H9 (cell line): ENCODE results near the gene HES4. TPM values are rescaled to one million over a fixed set of nuclear protein-coding genes. Genes with fewer than 3 reads are reported as not detected.

Experiments
- DNase-seq: peaks from one replicate; pipeline ENCODE4 v3.0.0-alpha.2; 2017
- H2AFZ ChIP-seq: one replicate; pipeline ENCODE4 v1.6.1; 2013; ENCODE audit warnings: mild to moderate bottlenecking, low read length, control low read depth, moderate library complexity
- H2AK5ac ChIP-seq: 2 replicates; pipeline ENCODE4 v1.6.1; 2013; ENCODE audit warnings: low read length, control low read depth, mixed read lengths; ENCODE audit not compliant: insufficient read length
- H2BK120ac ChIP-seq: one replicate; pipeline ENCODE4 v1.6.1; 2013; ENCODE audit warnings: low read depth, mild to moderate bottlenecking, low read length, control low read depth, inconsistent platforms; ENCODE audit not compliant: poor library complexity, severe bottlenecking
- H2BK12ac ChIP-seq: 2 replicates; pipeline ENCODE4 v1.6.1; 2013; ENCODE audit warnings: low read length, control low read depth, mixed read lengths, low read depth; ENCODE audit not compliant: insufficient read length
- H2BK15ac ChIP-seq: 2 replicates; pipeline ENCODE4 v1.6.1; 2013; ENCODE audit warnings: low read depth, low read length, control low read depth
- H2BK20ac ChIP-seq: one replicate; pipeline ENCODE4 v1.6.1; 2013; ENCODE audit warnings: low read depth, mild to moderate bottlenecking, low read length, control low read depth, inconsistent platforms; ENCODE audit not compliant: poor library complexity, severe bottlenecking
- H2BK5ac ChIP-seq: 2 replicates; pipeline ENCODE4 v1.6.1; 2013; ENCODE audit warnings: low read length, control low read depth, mixed read lengths; ENCODE audit not compliant: insufficient read length
- H3K14ac ChIP-seq: 2 replicates; pipeline ENCODE4 v1.6.1; 2013; ENCODE audit warnings: low read length, control low read depth; ENCODE audit not compliant: insufficient read depth
- H3K18ac ChIP-seq: 2 replicates; pipeline ENCODE4 v1.6.1; 2013; ENCODE audit warnings: low read depth, mild to moderate bottlenecking, mixed read lengths, low read length, control low read depth; ENCODE audit not compliant: insufficient read length
- H3K23ac ChIP-seq: 2 replicates; pipeline ENCODE4 v1.6.1; 2013; ENCODE audit warnings: low read length, control low read depth, mixed read lengths, low read depth; ENCODE audit not compliant: insufficient read length
- H3K23me2 ChIP-seq: 2 replicates; pipeline ENCODE4 v1.6.1; 2013; ENCODE audit warnings: low read depth, mild to moderate bottlenecking, mixed read lengths, low read length, control low read depth; ENCODE audit not compliant: insufficient read length, poor library complexity, severe bottlenecking
- H3K27ac ChIP-seq: 2 replicates; pipeline ENCODE4 v1.5.1; 2013; ENCODE audit warnings: low read length, control low read depth, mixed read lengths, low read depth; ENCODE audit not compliant: insufficient read length
- H3K27me3 ChIP-seq: 2 replicates; pipeline ENCODE4 v1.6.1; 2013; ENCODE audit warnings: low read length, control low read depth, inconsistent platforms; ENCODE audit not compliant: insufficient read depth
- H3K4ac ChIP-seq: 2 replicates; pipeline ENCODE4 v1.6.1; 2013; ENCODE audit warnings: low read depth, mild to moderate bottlenecking, control low read depth, inconsistent platforms, low read length, moderate library complexity
- H3K4me1 ChIP-seq: 2 replicates; pipeline ENCODE4 v1.6.1; 2013; ENCODE audit warnings: low read length, control low read depth, inconsistent platforms; ENCODE audit not compliant: insufficient read depth
- H3K4me2 ChIP-seq: 2 replicates; pipeline ENCODE4 v1.6.1; 2013; ENCODE audit warnings: low read length, control low read depth, mixed read lengths; ENCODE audit not compliant: insufficient read length, insufficient read depth
- H3K56ac ChIP-seq: 2 replicates; pipeline ENCODE4 v1.6.1; 2013; ENCODE audit warnings: low read depth, mild to moderate bottlenecking, mixed read lengths, low read length, control low read depth; ENCODE audit not compliant: insufficient read length
- H3K79me1 ChIP-seq: 2 replicates; pipeline ENCODE4 v1.6.1; 2013; ENCODE audit warnings: low read depth, mild to moderate bottlenecking, moderate library complexity, low read length, control low read depth, inconsistent platforms; ENCODE audit not compliant: insufficient read depth, poor library complexity, severe bottlenecking
- H3K79me2 ChIP-seq: 2 replicates; pipeline ENCODE4 v1.6.1; 2013; ENCODE audit warnings: low read length, control low read depth, inconsistent platforms; ENCODE audit not compliant: insufficient read depth
- H3K9ac ChIP-seq: 2 replicates; pipeline ENCODE4 v1.6.1; 2013; ENCODE audit warnings: low read length, control low read depth, mixed read lengths; ENCODE audit not compliant: insufficient read length; ENCODE audit errors: extremely low read depth
- H3K9me3 ChIP-seq: one replicate; pipeline ENCODE4 v1.6.1; 2013; ENCODE audit warnings: low read depth, low read length, inconsistent platforms; ENCODE audit not compliant: control insufficient read depth
- H3T11ph ChIP-seq: one replicate; pipeline ENCODE4 v1.6.1; 2013; ENCODE audit warnings: mild to moderate bottlenecking, low read length, control low read depth, inconsistent platforms
- H4K20me1 ChIP-seq: one replicate; pipeline ENCODE4 v1.6.1; 2013; ENCODE audit not compliant: control insufficient read depth, insufficient read length, insufficient read depth
- H4K5ac ChIP-seq: 2 replicates; pipeline ENCODE4 v1.6.1; 2013; ENCODE audit warnings: low read depth, mild to moderate bottlenecking, mixed read lengths, low read length, control low read depth; ENCODE audit not compliant: insufficient read length
- H4K8ac ChIP-seq: replicated peaks from 2 replicates; pipeline ENCODE4 v1.6.1; 2013; ENCODE audit warnings: low read length, control low read depth, mixed read lengths, low read depth; ENCODE audit not compliant: insufficient read length
- H4K91ac ChIP-seq: 2 replicates; pipeline ENCODE4 v1.6.1; 2013; ENCODE audit warnings: low read depth, mild to moderate bottlenecking, moderate library complexity, mixed read lengths, low read length, control low read depth; ENCODE audit not compliant: insufficient read length
- H3K27ac Mint-ChIP-seq, 3 experiments: 2 replicates in 2 of 3; 3 replicates in 1 of 3; pipeline ENCODE4 v1.8.0; 2020 to 2021; ENCODE audit warnings: mixed read lengths in 3 of 3, mild to moderate bottlenecking in 1 of 3, moderate library complexity in 1 of 3
- H3K27me3 Mint-ChIP-seq: 2 replicates; pipeline ENCODE4 v1.8.0; 2021; ENCODE audit warnings: low read depth, mild to moderate bottlenecking, moderate library complexity, mixed read lengths
- H3K36me3 Mint-ChIP-seq, 3 experiments: 2 replicates in 2 of 3; 3 replicates in 1 of 3; pipeline ENCODE4 v1.8.0; 2020 to 2021; ENCODE audit warnings: low read depth in 3 of 3, mixed read lengths in 3 of 3; ENCODE audit not compliant: insufficient read depth in 1 of 3
- H3K4me1 Mint-ChIP-seq, 2 experiments: 2 replicates each; pipeline ENCODE4 v1.8.0; 2020; ENCODE audit warnings: mixed read lengths in 2 of 2
- H3K4me3 Mint-ChIP-seq, 2 experiments: 2 replicates in 1 of 2; 3 replicates in 1 of 2; pipeline ENCODE4 v1.8.0; 2020 to 2021; ENCODE audit warnings: mild to moderate bottlenecking in 2 of 2, mixed read lengths in 2 of 2, moderate library complexity in 1 of 2
- H3K9me3 Mint-ChIP-seq, 2 experiments: 2 replicates in 1 of 2; 3 replicates in 1 of 2; pipeline ENCODE4 v1.8.0; 2020; ENCODE audit warnings: mild to moderate bottlenecking in 2 of 2, mixed read lengths in 2 of 2, moderate library complexity in 1 of 2
- WGBS: extraction: QIAGEN DNeasy Blood & Tissue Kit; methylation state at CpG from one replicate; pipeline ENCODE4 v1.1.7; 2013; ENCODE audit warnings: missing lambda C conversion rate, low lambda C conversion rate, mixed read lengths; ENCODE audit not compliant: insufficient read length; ENCODE audit errors: extremely low coverage; 5-methylcytosine and 5-hydroxymethylcytosine counted together
- total RNA-seq: library from RNA; stranded (reverse); gene quantifications from 2 replicates; pipeline ENCODE4 v1.2.1, GENCODE V29; 2021
- TF ChIP-seq, protein P1 (sequence below): fragments of 200-600 bp; sonication (generic); conservative IDR thresholded peaks from 3 replicates; pipeline ENCODE4 v1.8.0; 2021; ENCODE audit warnings: antibody characterized with exemption, mild to moderate bottlenecking

The HES4 gene
- total RNA-seq, 1 experiment from 2014 or later: 4.0 TPM

DNA sequence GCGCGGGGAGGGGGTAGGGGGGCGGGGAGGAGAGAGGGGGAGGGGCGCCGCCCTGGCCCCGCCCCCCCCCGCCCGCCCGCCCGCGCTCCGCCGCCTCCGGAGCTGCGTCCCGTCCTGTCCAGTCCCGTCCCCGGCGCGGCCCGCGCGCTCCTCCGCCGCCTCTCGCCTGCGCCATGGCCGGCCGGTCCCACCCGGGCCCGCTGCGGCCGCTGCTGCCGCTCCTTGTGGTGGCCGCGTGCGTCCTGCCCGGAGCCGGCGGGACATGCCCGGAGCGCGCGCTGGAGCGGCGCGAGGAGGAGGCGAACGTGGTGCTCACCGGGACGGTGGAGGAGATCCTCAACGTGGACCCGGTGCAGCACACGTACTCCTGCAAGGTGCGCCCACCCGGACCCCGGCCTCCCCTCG lies 20.1 kb upstream of the HES4 start, which contains the start of gene AGRN:
TSS of gene AGRN (plus strand) at position 121 of the 405 bp plus-strand sequence. CDS start at position 174, 53 bp downstream.
- H3K9me3 ChIP-seq: no peaks in the 10 kb centered on the region
- H2AFZ ChIP-seq: no peak within 1 kb of the TSS
- TF ChIP-seq, protein P1, sequence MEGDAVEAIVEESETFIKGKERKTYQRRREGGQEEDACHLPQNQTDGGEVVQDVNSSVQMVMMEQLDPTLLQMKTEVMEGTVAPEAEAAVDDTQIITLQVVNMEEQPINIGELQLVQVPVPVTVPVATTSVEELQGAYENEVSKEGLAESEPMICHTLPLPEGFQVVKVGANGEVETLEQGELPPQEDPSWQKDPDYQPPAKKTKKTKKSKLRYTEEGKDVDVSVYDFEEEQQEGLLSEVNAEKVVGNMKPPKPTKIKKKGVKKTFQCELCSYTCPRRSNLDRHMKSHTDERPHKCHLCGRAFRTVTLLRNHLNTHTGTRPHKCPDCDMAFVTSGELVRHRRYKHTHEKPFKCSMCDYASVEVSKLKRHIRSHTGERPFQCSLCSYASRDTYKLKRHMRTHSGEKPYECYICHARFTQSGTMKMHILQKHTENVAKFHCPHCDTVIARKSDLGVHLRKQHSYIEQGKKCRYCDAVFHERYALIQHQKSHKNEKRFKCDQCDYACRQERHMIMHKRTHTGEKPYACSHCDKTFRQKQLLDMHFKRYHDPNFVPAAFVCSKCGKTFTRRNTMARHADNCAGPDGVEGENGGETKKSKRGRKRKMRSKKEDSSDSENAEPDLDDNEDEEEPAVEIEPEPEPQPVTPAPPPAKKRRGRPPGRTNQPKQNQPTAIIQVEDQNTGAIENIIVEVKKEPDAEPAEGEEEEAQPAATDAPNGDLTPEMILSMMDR: no peak
- no peak within 1 kb of the TSS for H2BK15ac ChIP-seq
- no peak within 1 kb of the TSS for H3K27ac Mint-ChIP-seq
- H3K4me1 ChIP-seq: peaks cover 4% of the 10 kb centered on the region; the same call in 1 of the 2 replicates
- H4K8ac ChIP-seq: no peak within 1 kb of the TSS
- H4K20me1 ChIP-seq: peaks cover 3% of the 10 kb centered on the region
- H3T11ph ChIP-seq: no peak within 1 kb of the TSS
- no peak within 1 kb of the TSS for H2BK20ac ChIP-seq
- H3K4ac ChIP-seq: no peak within 1 kb of the TSS
- peak within 1 kb of the TSS; percentile 63 to 77 for H3K4me3 Mint-ChIP-seq
- no peaks in the 10 kb centered on the region for H3K27me3 ChIP-seq
- H3K23me2 ChIP-seq: peaks cover 7% of the 10 kb centered on the region
- DNase-seq: peak; percentile 52
- peaks cover 3 to 15% (median 10%) of the 10 kb centered on the region in 3 experiments; a peak in 6 of 7 replicates for H3K36me3 Mint-ChIP-seq
- H3K4me2 ChIP-seq: peak within 1 kb of the TSS; percentile 63
- H3K79me1 ChIP-seq: peaks cover 4% of the 10 kb centered on the region
- no peak within 1 kb of the TSS for H2BK5ac ChIP-seq
- no peak within 1 kb of the TSS for H4K91ac ChIP-seq
- H2BK120ac ChIP-seq: no peak within 1 kb of the TSS
- no peak within 1 kb of the TSS for H3K23ac ChIP-seq
- peaks cover 18 to 38% of the 10 kb centered on the region in 2 experiments for H3K4me1 Mint-ChIP-seq
- H3K9me3 Mint-ChIP-seq: no peaks in the 10 kb centered on the region; a peak in 1 of 5 replicates
- H3K56ac ChIP-seq: no peak within 1 kb of the TSS
- no CpG with 5 or more reads among the region's 58 CpGs for WGBS
- H3K9ac ChIP-seq: peak within 1 kb of the TSS; percentile 43
- no peak within 1 kb of the TSS; the same call in 1 of the 2 replicates for H3K14ac ChIP-seq
- H3K79me2 ChIP-seq: peaks cover 2% of the 10 kb centered on the region; the same call in 1 of the 2 replicates
- no peak within 1 kb of the TSS for H4K5ac ChIP-seq
- peaks cover 8% of the 10 kb centered on the region for H3K27me3 Mint-ChIP-seq
- no peak within 1 kb of the TSS for H3K27ac ChIP-seq
- H2BK12ac ChIP-seq: no peak within 1 kb of the TSS
- H2AK5ac ChIP-seq: no peak within 1 kb of the TSS
- peak within 1 kb of the TSS; percentile 57 for H3K18ac ChIP-seq
